ENCODE results near the gene PPP1R9A.

Gene PPP1R9A

DNA sequence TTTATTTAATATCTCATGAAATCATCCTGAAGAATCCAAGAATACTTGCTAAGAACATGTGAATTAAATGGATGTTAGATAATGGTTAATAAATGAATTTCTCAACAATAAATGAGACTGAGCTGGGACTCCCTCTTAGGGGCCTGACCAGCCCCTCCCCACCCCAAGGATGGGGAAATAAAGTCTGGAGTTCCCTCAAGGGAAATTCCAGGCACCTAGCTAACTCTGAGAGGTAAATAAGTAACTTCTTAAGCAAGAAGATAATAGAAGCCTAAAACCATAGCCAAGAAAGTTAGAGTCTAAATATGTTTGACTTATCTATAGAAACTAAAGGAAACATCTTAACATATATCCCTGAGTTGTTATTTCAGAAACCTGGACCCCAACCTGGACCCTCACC lies 32.2 kb upstream of the PPP1R9A start:
- Histone ChIP-seq H2BK5ac (ENCODE audit: low read length) (no peak overlapping the region), H3K79me1 (ENCODE audit: low read depth, low read length) (no peaks in the 10 kb centered on the region), H2AK5ac (ENCODE audit: low read depth, low read length) (no peak overlapping the region), H2AFZ (ENCODE audit: low read length) (no peak overlapping the region), H3K27ac (replicated peaks; ENCODE audit: low read length) (no peak overlapping the region), H3K27me3 (ENCODE audit: control insufficient read depth in 3 of 3, insufficient read depth in 3 of 3, low read depth in 1 of 3, low read length in 3 of 3) (no peaks in the 10 kb centered on the region), H2BK120ac (ENCODE audit: low read depth, low read length) (no peak overlapping the region), H3K36me3 (replicated peaks in 1 of 2; ENCODE audit: control insufficient read depth in 2 of 2, insufficient read depth in 2 of 2, low read length in 2 of 2) (no peaks in the 10 kb centered on the region), H4K91ac (ENCODE audit: low read depth, low read length, poor library complexity) (no peak overlapping the region), H4K8ac (ENCODE audit: low read depth, low read length) (no peak overlapping the region), H3K14ac (ENCODE audit: low read length) (no peak overlapping the region), H3K9me3 (replicated peaks in 1 of 2; ENCODE audit: control insufficient read depth in 2 of 2, insufficient read depth in 1 of 2, low read depth in 1 of 2, low read length in 2 of 2) (peaks cover 3 to 7% of the 10 kb centered on the region in 2 donors), H3K23ac (ENCODE audit: low read depth, low read length, poor library complexity) (no peak overlapping the region), H2BK15ac (ENCODE audit: low read length) (no peak overlapping the region), H3K4ac (ENCODE audit: low read length) (no peak overlapping the region), H3K4me2 (ENCODE audit: insufficient read depth, low read length, poor library complexity, severe bottlenecking) (no peak overlapping the region), H3K9ac (ENCODE audit: low read depth, low read length, poor library complexity) (no peak overlapping the region), H3K4me3 (ENCODE audit: low read length in 2 of 2) (no peak overlapping the region), H3K4me1 (ENCODE audit: control insufficient read depth in 2 of 2, insufficient read depth in 1 of 2, low read depth in 1 of 2, low read length in 2 of 2) (no peaks in the 10 kb centered on the region), H2BK12ac (ENCODE audit: low read length) (no peak overlapping the region), H3K18ac (ENCODE audit: low read length) (no peak overlapping the region)
- no peak for DNase-seq (ENCODE audit: low spot score)

DNA sequence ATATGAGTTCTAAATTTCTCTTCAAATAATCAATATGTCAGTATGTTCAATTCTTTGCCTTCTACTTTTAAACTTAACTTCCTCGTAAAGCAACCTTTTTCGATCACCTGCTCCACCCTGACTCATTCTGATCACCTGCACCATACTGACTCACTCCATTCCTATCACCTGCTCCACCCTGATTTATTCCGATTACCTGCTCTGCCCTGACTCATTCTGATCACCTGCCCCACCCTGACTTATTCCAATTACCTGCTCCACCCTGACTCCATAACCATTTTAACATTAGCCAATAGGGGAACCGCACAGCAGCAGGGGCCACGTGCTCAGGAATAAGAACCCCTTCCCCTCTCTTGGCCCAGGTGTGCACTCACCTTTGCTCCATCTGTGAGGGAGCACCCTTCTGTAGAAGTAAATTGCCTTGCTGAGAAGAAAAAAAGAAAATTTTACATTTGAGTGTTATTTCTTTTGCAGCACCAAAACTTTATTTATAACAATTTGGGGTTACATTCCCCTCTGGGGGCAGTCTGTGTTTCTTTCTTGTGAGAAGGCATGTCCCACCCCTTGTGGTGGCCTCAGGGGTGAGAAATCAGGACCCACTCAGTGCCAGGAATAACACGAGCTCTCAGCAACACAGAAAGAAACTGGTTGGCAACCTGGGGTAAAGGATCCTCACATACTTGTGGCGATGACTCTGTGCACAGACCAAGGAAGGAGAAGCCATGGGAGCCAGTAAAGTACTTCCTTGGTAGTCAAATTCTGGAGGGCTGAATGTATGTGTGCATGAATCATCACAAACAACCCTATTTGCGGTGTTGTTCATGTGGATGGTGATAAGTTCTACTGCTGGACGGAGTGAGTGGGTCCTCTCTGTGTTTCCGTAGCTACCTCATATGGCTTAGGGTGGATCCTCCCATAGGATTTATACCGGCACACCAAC lies 29.4 kb upstream of the PPP1R9A start:
- Histone ChIP-seq H3K4ac (ENCODE audit: low read length) (no peak overlapping the region), H2BK12ac (ENCODE audit: low read length) (no peak overlapping the region), H3K23ac (ENCODE audit: low read depth, low read length, poor library complexity) (no peak overlapping the region), H2BK120ac (ENCODE audit: low read depth, low read length) (no peak overlapping the region), H3K27me3 (ENCODE audit: control insufficient read depth in 3 of 3, insufficient read depth in 3 of 3, low read depth in 1 of 3, low read length in 3 of 3) (no peaks in the 10 kb centered on the region), H4K91ac (ENCODE audit: low read depth, low read length, poor library complexity) (no peak overlapping the region), H2AFZ (ENCODE audit: low read length) (no peak overlapping the region), H3K27ac (replicated peaks; ENCODE audit: low read length) (no peak overlapping the region), H4K8ac (ENCODE audit: low read depth, low read length) (no peak overlapping the region), H3K18ac (ENCODE audit: low read length) (no peak overlapping the region), H2BK15ac (ENCODE audit: low read length) (no peak overlapping the region), H3K4me3 (ENCODE audit: low read length in 2 of 2) (no peak overlapping the region), H3K4me2 (ENCODE audit: insufficient read depth, low read length, poor library complexity, severe bottlenecking) (no peak overlapping the region), H2AK5ac (ENCODE audit: low read depth, low read length) (no peak overlapping the region), H3K4me1 (ENCODE audit: control insufficient read depth in 2 of 2, insufficient read depth in 1 of 2, low read depth in 1 of 2, low read length in 2 of 2) (no peaks in the 10 kb centered on the region), H3K36me3 (replicated peaks in 1 of 2; ENCODE audit: control insufficient read depth in 2 of 2, insufficient read depth in 2 of 2, low read length in 2 of 2) (no peaks in the 10 kb centered on the region), H2BK5ac (ENCODE audit: low read length) (no peak overlapping the region), H3K79me1 (ENCODE audit: low read depth, low read length) (no peaks in the 10 kb centered on the region), H3K14ac (ENCODE audit: low read length) (peak overlapping the region; percentile 38), H3K9ac (ENCODE audit: low read depth, low read length, poor library complexity) (no peak overlapping the region), H3K9me3 (replicated peaks in 1 of 2; ENCODE audit: control insufficient read depth in 2 of 2, insufficient read depth in 1 of 2, low read depth in 1 of 2, low read length in 2 of 2) (peaks cover 3 to 7% of the 10 kb centered on the region in 2 donors)
- no CpG with 5 or more reads among the region's 11 CpGs for WGBS, 2 donors (ENCODE audit: extremely low coverage in 2 of 2, insufficient read length in 2 of 2, insufficient replicate concordance in 1 of 2)
- DNase-seq (ENCODE audit: low spot score): no peak

DNA sequence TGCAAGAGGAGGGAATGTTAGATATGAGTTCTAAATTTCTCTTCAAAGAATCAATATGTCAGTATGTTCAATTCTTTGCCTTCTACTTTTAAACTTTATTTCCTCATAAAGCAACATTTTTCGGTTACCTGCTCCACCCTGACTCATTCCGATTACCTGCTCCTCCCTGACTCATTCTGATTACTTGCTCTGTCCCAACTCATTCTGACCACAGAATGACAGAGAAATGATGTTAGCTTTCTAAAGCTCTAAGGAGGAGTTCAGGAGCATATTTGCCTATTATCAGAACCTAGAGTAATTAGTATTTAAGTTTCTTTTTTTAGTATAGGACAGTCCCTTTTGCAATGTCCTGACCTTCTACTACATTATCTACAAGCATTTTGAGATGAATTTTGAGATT lies 24.5 kb upstream of the PPP1R9A start:
- Histone ChIP-seq H3K27me3 (ENCODE audit: control insufficient read depth in 3 of 3, insufficient read depth in 3 of 3, low read depth in 1 of 3, low read length in 3 of 3) (no peaks in the 10 kb centered on the region), H3K4me2 (ENCODE audit: insufficient read depth, low read length, poor library complexity, severe bottlenecking) (no peak overlapping the region)
- no CpG with 5 or more reads among the region's 2 CpGs for WGBS, 2 donors (ENCODE audit: extremely low coverage in 2 of 2, insufficient read length in 2 of 2, insufficient replicate concordance in 1 of 2)

DNA sequence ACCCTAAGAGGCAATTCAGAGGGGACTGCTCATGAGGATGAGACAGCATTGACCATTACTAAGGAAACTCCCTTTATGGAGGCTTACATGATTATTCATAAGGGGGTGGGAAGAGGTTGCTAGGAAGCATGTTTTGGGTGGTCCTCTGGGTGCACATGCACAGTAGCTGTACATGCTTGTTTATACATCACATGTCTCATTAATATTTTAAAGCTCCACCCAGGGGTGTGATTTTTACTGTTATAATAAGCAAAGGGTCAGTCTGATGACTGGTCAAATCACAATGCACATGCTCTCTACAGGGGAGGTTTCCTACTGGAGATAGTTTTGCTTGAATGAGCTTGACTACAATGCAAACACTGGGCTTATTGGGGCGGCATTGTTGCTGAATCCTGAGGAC lies 23.8 kb upstream of the PPP1R9A start:
- no peak for DNase-seq (ENCODE audit: low spot score)
- WGBS, 2 donors (ENCODE audit: extremely low coverage in 2 of 2, insufficient read length in 2 of 2, insufficient replicate concordance in 1 of 2): no CpG with 5 or more reads among the region's 1 CpG
- H3K4ac ChIP-seq (ENCODE audit: low read length): no peak overlapping the region
- no peak overlapping the region for H3K4me3 ChIP-seq (ENCODE audit: low read length in 2 of 2)
- no peak overlapping the region for H2BK12ac ChIP-seq (ENCODE audit: low read length)
- no peak overlapping the region for H3K27ac ChIP-seq (replicated peaks; ENCODE audit: low read length)
- H3K9ac ChIP-seq (ENCODE audit: low read depth, low read length, poor library complexity): no peak overlapping the region
- no peak overlapping the region for H2AFZ ChIP-seq (ENCODE audit: low read length)
- no peak overlapping the region for H4K8ac ChIP-seq (ENCODE audit: low read depth, low read length)
- no peak overlapping the region for H3K14ac ChIP-seq (ENCODE audit: low read length)
- H3K18ac ChIP-seq (ENCODE audit: low read length): no peak overlapping the region
- H3K36me3 ChIP-seq (replicated peaks in 1 of 2; ENCODE audit: control insufficient read depth in 2 of 2, insufficient read depth in 2 of 2, low read length in 2 of 2): no peaks in the 10 kb centered on the region
- no peaks in the 10 kb centered on the region for H3K27me3 ChIP-seq (ENCODE audit: control insufficient read depth in 3 of 3, insufficient read depth in 3 of 3, low read depth in 1 of 3, low read length in 3 of 3)
- H3K23ac ChIP-seq (ENCODE audit: low read depth, low read length, poor library complexity): no peak overlapping the region
- H2BK120ac ChIP-seq (ENCODE audit: low read depth, low read length): no peak overlapping the region
- no peaks in the 10 kb centered on the region for H3K79me1 ChIP-seq (ENCODE audit: low read depth, low read length)
- H3K4me2 ChIP-seq (ENCODE audit: insufficient read depth, low read length, poor library complexity, severe bottlenecking): no peak overlapping the region
- no peak overlapping the region for H2BK5ac ChIP-seq (ENCODE audit: low read length)
- H2BK15ac ChIP-seq (ENCODE audit: low read length): no peak overlapping the region
- no peak overlapping the region for H2AK5ac ChIP-seq (ENCODE audit: low read depth, low read length)
- H4K91ac ChIP-seq (ENCODE audit: low read depth, low read length, poor library complexity): no peak overlapping the region
- peaks cover 0 to under 1% of the 10 kb centered on the region in 2 donors for H3K9me3 ChIP-seq (replicated peaks in 1 of 2; ENCODE audit: control insufficient read depth in 2 of 2, insufficient read depth in 1 of 2, low read depth in 1 of 2, low read length in 2 of 2)
- peaks cover 0 to 2% of the 10 kb centered on the region in 2 donors for H3K4me1 ChIP-seq (ENCODE audit: control insufficient read depth in 2 of 2, insufficient read depth in 1 of 2, low read depth in 1 of 2, low read length in 2 of 2)

More for the DNA sequence above, 24.5 kb upstream of the PPP1R9A start:
- Histone ChIP-seq H3K36me3 (replicated peaks in 1 of 2; ENCODE audit: control insufficient read depth in 2 of 2, insufficient read depth in 2 of 2, low read length in 2 of 2) (no peaks in the 10 kb centered on the region), H3K4me3 (ENCODE audit: low read length in 2 of 2) (no peak overlapping the region), H4K91ac (ENCODE audit: low read depth, low read length, poor library complexity) (no peak overlapping the region), H2BK5ac (ENCODE audit: low read length) (no peak overlapping the region), H3K23ac (ENCODE audit: low read depth, low read length, poor library complexity) (no peak overlapping the region), H3K4ac (ENCODE audit: low read length) (no peak overlapping the region), H3K9me3 (replicated peaks in 1 of 2; ENCODE audit: control insufficient read depth in 2 of 2, insufficient read depth in 1 of 2, low read depth in 1 of 2, low read length in 2 of 2) (peaks cover 3 to 7% of the 10 kb centered on the region in 2 donors), H4K8ac (ENCODE audit: low read depth, low read length) (no peak overlapping the region), H3K79me1 (ENCODE audit: low read depth, low read length) (no peaks in the 10 kb centered on the region), H2AK5ac (ENCODE audit: low read depth, low read length) (no peak overlapping the region), H2BK15ac (ENCODE audit: low read length) (no peak overlapping the region), H2BK120ac (ENCODE audit: low read depth, low read length) (no peak overlapping the region), H2BK12ac (ENCODE audit: low read length) (no peak overlapping the region), H3K4me1 (ENCODE audit: control insufficient read depth in 2 of 2, insufficient read depth in 1 of 2, low read depth in 1 of 2, low read length in 2 of 2) (peaks cover 0 to 2% of the 10 kb centered on the region in 2 donors), H3K18ac (ENCODE audit: low read length) (no peak overlapping the region), H3K9ac (ENCODE audit: low read depth, low read length, poor library complexity) (no peak overlapping the region), H3K14ac (ENCODE audit: low read length) (no peak overlapping the region), H3K27ac (replicated peaks; ENCODE audit: low read length) (no peak overlapping the region), H2AFZ (ENCODE audit: low read length) (no peak overlapping the region)
- no peak for DNase-seq (ENCODE audit: low spot score)
